DOHH2 (cell line): ENCODE data around the gene DCAF12L1.

Experiments used
- H3F3A ChIP-seq: fragments of 200-600 bp; sonication (generic), shearing (Covaris generic); 2 replicates; pipeline ENCODE4 v1.6.0; 2016; ENCODE audit warnings: antibody characterized with exemption, mild to moderate bottlenecking; ENCODE audit not compliant: control insufficient read depth, insufficient read depth
- H3K27ac ChIP-seq: fragments of 200-600 bp; sonication (generic); 2 replicates; pipeline ENCODE4 v1.5.1; 2014; ENCODE audit warnings: low read depth, mild to moderate bottlenecking, low read length, moderate library complexity
- H3K27me3 ChIP-seq: fragments of 200-600 bp; sonication (generic); 2 replicates; pipeline ENCODE4 v1.6.1; 2014; ENCODE audit warnings: mild to moderate bottlenecking, low read length, mixed read lengths; ENCODE audit not compliant: control insufficient read depth
- H3K36me3 ChIP-seq: fragments of 200-600 bp; sonication (generic); 2 replicates; pipeline ENCODE4 v1.6.1; 2014; ENCODE audit warnings: mild to moderate bottlenecking, low read length, moderate library complexity, mixed read lengths; ENCODE audit not compliant: control insufficient read depth
- H3K4me1 ChIP-seq: fragments of 200-600 bp; sonication (generic); 2 replicates; pipeline ENCODE4 v1.6.1; 2014; ENCODE audit warnings: mild to moderate bottlenecking, low read length, mixed read lengths; ENCODE audit not compliant: control insufficient read depth
- H3K4me2 ChIP-seq: fragments of 200-600 bp; sonication (generic); 2 replicates; pipeline ENCODE4 v1.6.0; 2014; ENCODE audit warnings: mild to moderate bottlenecking, low read length, moderate library complexity
- H3K4me3 ChIP-seq: fragments of 200-600 bp; sonication (generic); 2 replicates; pipeline ENCODE4 v1.5.1; 2014; ENCODE audit warnings: mild to moderate bottlenecking, low read length, mixed read lengths
- H3K79me2 ChIP-seq: fragments of 200-600 bp; sonication (generic); 2 replicates; pipeline ENCODE4 v1.6.1; 2014; ENCODE audit warnings: mild to moderate bottlenecking, low read length, mixed read lengths; ENCODE audit not compliant: control insufficient read depth
- H3K9me2 ChIP-seq: fragments of 200-600 bp; sonication (generic); replicated peaks from 2 replicates; pipeline ENCODE4 v1.6.1; 2014; ENCODE audit warnings: mild to moderate bottlenecking, low read length, mixed read lengths; ENCODE audit not compliant: control insufficient read depth
- H3K9me3 ChIP-seq: fragments of 200-600 bp; sonication (generic); 2 replicates; pipeline ENCODE4 v1.6.1; 2014; ENCODE audit warnings: antibody characterized with exemption, low read length, mixed read lengths; ENCODE audit not compliant: control insufficient read depth, insufficient read depth
- H4K20me1 ChIP-seq: fragments of 200-600 bp; sonication (generic); 2 replicates; pipeline ENCODE4 v1.6.0; 2014; ENCODE audit warnings: low read depth, mild to moderate bottlenecking, antibody characterized with exemption, low read length, moderate library complexity; ENCODE audit not compliant: control insufficient read depth, insufficient read depth
- EZH2phosphoT487 ChIP-seq: fragments of 200-600 bp; sonication (generic); IDR thresholded peaks from 2 replicates; pipeline ENCODE4 v1.6.1; 2017; ENCODE audit warnings: borderline replicate concordance, mild to moderate bottlenecking, antibody characterized with exemption, low read length, moderate library complexity, mixed read lengths
- TF ChIP-seq, protein P1 (sequence below): fragments of 200-600 bp; sonication (generic); IDR thresholded peaks from one replicate; pipeline ENCODE4 v1.5.1; 2014; ENCODE audit warnings: antibody characterized with exemption, mild to moderate bottlenecking, low read depth, low read length; ENCODE audit not compliant: poor library complexity, severe bottlenecking

DCAF12L1 gene

DNA sequence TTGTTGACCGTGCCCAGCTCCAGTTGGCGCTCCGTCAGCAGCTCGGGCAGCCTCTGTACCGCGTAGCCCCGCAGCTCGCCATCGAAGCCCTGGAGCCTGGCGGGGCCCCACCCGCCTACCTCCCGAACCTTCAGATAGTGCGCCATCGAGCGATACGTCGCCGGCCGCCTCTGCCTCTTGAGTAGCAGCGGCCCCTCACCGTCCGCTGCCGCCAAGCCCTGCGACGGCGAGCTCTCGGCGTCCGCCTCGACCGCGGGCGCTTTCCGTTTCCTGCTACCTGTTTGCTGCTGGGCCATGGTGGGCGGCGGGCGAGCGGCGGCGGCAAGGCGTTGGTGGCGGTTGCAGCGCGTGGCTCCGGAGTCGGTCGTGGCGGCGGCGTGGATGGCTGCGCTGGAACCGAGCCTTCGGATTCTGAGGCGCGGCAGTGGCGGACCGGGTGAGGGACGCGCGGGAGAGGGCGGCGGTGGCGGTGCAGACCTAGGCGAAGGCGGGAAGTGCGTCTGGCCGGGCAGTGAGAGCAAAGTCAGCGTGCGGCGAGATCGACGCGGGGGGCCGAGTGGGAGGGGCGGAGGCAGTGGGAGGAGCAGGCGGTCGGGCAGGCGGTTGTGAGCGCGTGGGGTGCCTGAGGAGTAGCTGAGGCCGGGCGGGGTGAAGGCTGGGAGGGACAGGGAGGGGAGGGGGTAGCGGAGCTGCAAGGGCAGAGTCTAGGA, at the start of gene DCAF12L1:
Gene DCAF12L1 (minus strand): TSS at position 502 of the 710 bp plus-strand sequence. CDS start 206 bp downstream, at position 296.
- no peaks in the 10 kb centered on the region for H3K4me1 ChIP-seq
- H3K9me3 ChIP-seq, result no peaks in the 10 kb centered on the region
- H3F3A ChIP-seq, result no peaks in the 10 kb centered on the region
- no peak within 1 kb of the TSS for H3K4me3 ChIP-seq
- H4K20me1 ChIP-seq, result no peaks in the 10 kb centered on the region
- H3K4me2 ChIP-seq, result no peak within 1 kb of the TSS
- H3K27me3 ChIP-seq, result no peaks in the 10 kb centered on the region
- H3K79me2 ChIP-seq, result no peaks in the 10 kb centered on the region
- TF ChIP-seq EZH2phosphoT487, result no peak
- TF ChIP-seq, protein P1, sequence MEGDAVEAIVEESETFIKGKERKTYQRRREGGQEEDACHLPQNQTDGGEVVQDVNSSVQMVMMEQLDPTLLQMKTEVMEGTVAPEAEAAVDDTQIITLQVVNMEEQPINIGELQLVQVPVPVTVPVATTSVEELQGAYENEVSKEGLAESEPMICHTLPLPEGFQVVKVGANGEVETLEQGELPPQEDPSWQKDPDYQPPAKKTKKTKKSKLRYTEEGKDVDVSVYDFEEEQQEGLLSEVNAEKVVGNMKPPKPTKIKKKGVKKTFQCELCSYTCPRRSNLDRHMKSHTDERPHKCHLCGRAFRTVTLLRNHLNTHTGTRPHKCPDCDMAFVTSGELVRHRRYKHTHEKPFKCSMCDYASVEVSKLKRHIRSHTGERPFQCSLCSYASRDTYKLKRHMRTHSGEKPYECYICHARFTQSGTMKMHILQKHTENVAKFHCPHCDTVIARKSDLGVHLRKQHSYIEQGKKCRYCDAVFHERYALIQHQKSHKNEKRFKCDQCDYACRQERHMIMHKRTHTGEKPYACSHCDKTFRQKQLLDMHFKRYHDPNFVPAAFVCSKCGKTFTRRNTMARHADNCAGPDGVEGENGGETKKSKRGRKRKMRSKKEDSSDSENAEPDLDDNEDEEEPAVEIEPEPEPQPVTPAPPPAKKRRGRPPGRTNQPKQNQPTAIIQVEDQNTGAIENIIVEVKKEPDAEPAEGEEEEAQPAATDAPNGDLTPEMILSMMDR, result no peak
- H3K9me2 ChIP-seq, result no peaks in the 10 kb centered on the region
- H3K36me3 ChIP-seq, result no peaks in the 10 kb centered on the region
- no peak within 1 kb of the TSS for H3K27ac ChIP-seq

GRCh38 chrX:126580877-126581276, 28.3 kb upstream of the DCAF12L1 start:
- no peaks in the 10 kb centered on the region for H3K9me3 ChIP-seq
- no peaks in the 10 kb centered on the region for H3K9me2 ChIP-seq
- H3K27ac ChIP-seq, result no peak overlapping the region

DNA sequence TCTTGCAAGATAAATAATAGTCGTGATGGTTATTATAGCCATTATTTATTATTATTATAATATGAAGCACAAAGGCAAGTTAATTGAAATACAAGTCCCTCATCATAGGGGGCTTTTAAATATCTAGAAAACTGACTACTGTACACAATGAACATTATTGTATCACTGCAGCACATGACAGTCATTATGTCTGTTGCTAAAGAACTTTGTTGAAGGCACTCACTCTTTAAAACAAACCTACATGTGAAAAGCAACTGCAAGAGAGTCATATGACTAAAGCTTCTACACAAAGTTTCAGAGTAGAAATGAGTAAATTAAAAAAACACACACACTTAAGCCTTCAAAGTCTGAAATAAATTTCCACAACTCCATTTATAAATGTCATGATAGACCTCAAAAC, 23.3 kb upstream of the DCAF12L1 start:
- H3K27ac ChIP-seq, result no peak overlapping the region
- no peaks in the 10 kb centered on the region for H3K27me3 ChIP-seq

More at GRCh38 chrX:126580877-126581276, 28.3 kb upstream of the DCAF12L1 start:
- H4K20me1 ChIP-seq, result no peaks in the 10 kb centered on the region
- no peak for TF ChIP-seq EZH2phosphoT487
- TF ChIP-seq, protein P1, result no peak
- H3K27me3 ChIP-seq, result no peaks in the 10 kb centered on the region
- H3K36me3 ChIP-seq, result no peaks in the 10 kb centered on the region
- no peak overlapping the region for H3K4me3 ChIP-seq
- no peaks in the 10 kb centered on the region for H3K79me2 ChIP-seq
- H3K4me2 ChIP-seq, result no peak overlapping the region
- no peaks in the 10 kb centered on the region for H3K4me1 ChIP-seq
- no peaks in the 10 kb centered on the region for H3F3A ChIP-seq

More for the DNA sequence above, 23.3 kb upstream of the DCAF12L1 start:
- Histone ChIP-seq H4K20me1 (no peaks in the 10 kb centered on the region), H3K9me3 (no peaks in the 10 kb centered on the region), H3K4me1 (no peaks in the 10 kb centered on the region), H3K79me2 (no peaks in the 10 kb centered on the region), H3K4me3 (no peak overlapping the region), H3K4me2 (no peak overlapping the region), H3F3A (no peaks in the 10 kb centered on the region), H3K9me2 (no peaks in the 10 kb centered on the region), H3K36me3 (no peaks in the 10 kb centered on the region)
- TF ChIP-seq, protein P1, result no peak
- no peak for TF ChIP-seq EZH2phosphoT487
